ENCODE results near the gene FRMPD3. TPM values are rescaled to one million over a fixed set of nuclear protein-coding genes. Genes with fewer than 3 reads are reported as not detected.
"Not testable (repeated sequence)": the region's sequence is repeated elsewhere in the genome, so short reads cannot be mapped to it uniquely, and the experiment has no call there.

FRMPD3 gene
- 0.17 TPM for polyA plus RNA-seq (2013, experiment 1 of 2; ENCODE audit: insufficient read length)
- polyA plus RNA-seq (2013, experiment 2 of 2; ENCODE audit: insufficient read length), result 0.26 TPM

GRCh38 chrX:107448998-107449835 is at the start of gene FRMPD3:
FRMPD3 (plus strand) TSS chrX:107449652; CDS start chrX:107526589, 76,937 bp downstream.
- DNase-seq, result no peak

- no peak for DNase-seq
These were observed 28.9 kb upstream of the FRMPD3 start for GRCh38 chrX:107420571-107420970.

DNA sequence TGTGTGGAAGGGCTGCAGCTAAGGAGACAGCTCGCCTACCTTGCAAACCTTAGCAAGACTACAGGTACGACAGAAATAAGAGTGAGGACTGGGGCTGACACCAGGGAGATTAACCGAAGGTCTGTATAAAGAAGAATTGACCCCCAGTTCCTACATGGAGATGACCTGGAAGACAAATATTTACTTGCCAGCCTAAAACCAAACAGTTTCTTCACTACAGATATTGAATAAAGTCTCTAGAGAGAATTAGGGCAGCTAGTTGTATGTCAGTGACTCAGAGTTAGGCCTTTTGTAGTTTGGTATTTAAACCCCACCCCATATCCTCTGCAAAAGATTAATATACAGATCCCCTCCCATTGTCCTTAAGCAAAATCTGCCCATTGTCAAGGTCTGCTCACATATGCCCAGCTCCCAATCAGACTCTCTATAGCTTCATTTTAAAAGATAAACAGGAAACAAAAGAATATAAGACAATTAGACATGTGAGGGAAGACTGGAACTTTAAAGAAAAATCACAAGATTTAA is 28.1 kb upstream of the FRMPD3 start:
- DNase-seq, result no peak

DNA sequence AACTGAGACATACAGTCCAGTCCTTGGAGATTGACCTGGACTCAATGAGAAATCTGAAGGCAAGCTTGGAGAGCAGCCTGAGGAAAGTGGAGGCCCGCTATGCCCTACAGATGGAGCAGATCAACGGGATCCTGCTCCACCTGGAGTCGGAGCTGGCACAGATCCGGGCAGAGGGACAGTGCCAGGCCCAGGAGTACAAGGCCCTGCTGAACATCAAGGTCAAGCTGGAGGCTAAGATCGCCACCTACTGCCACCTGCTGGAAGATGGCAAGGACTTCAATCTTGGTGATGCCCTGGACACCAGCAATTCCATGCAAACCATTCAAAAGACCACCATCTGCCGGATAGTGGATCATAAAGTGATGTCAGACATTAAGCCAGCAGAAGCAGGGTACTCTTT is 20.4 kb upstream of the FRMPD3 start:
- DNase-seq, result peak; percentile 23

DNA sequence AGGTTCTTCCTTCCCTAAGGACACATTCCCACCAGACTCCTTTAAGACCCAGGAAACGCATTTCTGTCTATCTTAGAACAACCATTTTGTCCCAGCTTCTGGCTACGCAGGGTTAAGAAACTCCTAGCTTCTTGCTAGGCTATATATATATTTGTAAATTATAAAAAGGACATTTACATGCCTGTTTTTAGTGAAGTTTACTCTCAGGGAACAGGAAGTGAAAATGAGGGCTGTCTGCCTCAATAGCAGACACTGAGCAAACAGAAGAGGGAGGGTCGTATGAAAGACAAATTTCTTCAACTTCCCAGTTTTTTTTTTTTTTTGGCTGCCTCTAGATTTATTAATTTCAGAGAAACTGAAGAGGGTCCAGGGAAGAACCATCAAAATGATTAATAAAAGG is 9.3 kb upstream of the FRMPD3 start:
- no peak for DNase-seq

DNA sequence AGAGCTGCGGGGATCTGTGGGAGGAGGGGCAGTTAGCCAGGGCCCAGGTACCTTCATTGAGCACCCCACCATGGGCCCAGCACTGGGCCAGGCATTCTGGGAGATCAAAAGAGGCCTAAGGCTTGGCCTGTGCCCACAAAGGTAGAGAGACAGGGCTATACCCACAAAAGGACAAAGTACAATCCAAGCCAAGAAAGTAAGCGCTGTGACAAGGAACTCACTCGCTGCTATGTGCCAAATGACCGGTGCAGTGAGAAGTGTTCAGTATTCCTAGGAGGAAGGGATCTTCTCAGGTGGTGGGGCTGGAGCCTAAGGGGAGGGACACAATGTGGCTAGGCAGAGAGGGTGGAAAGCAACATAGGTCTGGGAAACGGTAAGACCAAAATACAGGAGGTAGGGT is 8.8 kb upstream of the FRMPD3 start:
- DNase-seq, result no peak

- no peak for DNase-seq
These were observed 6.4 kb upstream of the FRMPD3 start for GRCh38 chrX:107442914-107443527.

- no peak for DNase-seq
These were observed 4.3 kb upstream of the FRMPD3 start for GRCh38 chrX:107445146-107445545.

DNA sequence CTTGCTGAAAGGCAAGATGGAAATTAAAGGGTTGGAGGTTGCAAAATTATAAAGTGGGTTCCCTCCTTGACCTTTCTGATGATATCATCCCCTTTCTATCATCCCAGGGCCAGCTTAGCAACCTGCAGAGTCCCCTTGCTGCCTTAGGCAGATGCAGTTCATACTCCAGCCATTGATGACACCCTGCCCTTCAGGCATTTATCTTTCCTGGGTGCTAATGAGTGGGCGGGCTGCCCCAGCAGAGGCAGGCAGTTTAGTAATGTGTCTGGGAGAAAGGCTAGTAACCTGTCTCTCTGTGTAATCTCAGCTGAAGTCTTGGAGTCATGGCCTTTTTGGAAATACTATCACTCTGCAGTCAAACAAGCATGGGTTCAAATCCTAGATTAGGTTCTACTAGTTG is 3.8 kb upstream of the FRMPD3 start:
- DNase-seq, result no peak

- DNase-seq, result no peak
These were observed 1.8 kb upstream of the FRMPD3 start for GRCh38 chrX:107447642-107448041.

GRCh38 chrX:107448625-107448997 is 841 bp upstream of the FRMPD3 start:
- no peak for DNase-seq

DNA sequence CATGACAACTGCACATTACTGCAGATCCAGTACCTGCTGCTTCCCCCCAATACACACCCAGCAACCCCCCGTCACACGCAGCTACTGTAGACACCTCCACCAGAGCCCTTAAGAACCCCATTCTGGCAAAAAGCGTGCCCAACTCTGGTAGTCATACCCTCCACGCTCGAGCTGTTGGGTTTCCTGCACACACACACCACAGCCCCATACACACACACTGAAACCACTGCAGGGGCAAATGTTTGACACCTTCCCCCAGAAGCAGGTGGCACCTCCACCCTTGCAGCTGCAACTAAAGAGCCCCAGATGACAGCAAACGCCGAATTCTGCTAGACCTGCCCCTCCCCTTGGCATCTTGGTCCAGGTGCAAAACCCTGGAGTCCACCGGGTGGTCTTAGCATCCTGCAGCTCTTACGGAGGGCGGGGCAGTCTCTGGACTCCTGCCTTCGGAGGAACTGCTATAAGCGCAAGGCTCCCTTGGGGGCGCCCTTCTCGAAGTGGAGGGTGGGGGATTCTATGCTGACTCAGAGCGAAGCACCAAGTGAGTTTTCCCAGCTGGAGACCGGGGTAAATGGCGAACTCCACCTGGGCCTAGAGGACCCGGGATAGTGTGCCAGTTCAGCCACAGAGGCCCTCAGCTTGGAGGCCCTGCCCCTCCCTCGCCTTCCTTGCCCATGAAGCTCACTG is 1.5 kb downstream of the FRMPD3 start:
- DNase-seq, result no peak

DNA sequence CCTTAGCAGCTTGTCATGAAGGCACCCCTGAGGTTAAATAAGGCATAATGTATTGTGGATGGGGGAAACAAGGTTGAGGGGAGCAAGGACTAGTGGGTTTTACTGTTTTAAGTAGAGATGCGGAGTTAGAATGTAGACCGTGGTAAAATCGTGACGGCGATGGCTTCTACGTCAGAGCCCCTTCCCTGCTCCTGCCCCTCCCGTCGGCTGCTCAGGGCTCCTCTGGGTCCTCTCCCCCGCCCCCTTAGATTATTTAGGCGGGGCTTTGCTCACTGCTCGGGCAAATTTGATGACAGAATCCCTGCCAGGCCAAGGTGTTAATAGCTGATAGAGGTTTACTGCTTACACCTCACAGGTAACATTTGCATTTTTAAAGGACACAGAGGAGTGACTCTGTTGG is 2.3 kb downstream of the FRMPD3 start:
- DNase-seq, result no peak

GRCh38 chrX:107452581-107452980 is 3.1 kb downstream of the FRMPD3 start:
- DNase-seq, result no peak

GRCh38 chrX:107454302-107454701 is 4.8 kb downstream of the FRMPD3 start:
- no peak for DNase-seq

DNA sequence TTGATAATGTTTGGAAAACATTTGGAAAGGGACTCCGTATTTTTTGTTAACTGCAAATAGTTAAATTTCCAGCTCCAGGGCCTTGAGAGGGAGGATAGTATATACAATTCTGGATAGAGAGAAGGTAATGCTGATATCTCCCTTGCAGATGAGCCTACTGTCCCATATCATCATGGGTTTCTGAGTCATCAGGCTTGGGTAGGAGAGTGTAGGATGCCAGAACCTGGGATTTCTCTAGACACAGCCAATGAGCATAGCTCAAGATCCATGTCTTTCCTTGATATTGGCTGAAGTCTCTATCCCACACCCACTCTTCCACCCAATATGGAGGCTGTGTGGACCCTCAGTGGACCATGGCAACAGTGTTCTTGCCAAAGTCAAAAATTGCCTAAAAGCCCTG is 7.8 kb downstream of the FRMPD3 start:
- no peak for DNase-seq

GRCh38 chrX:107465932-107466620 is 16.6 kb downstream of the FRMPD3 start:
- no peak for DNase-seq

DNA sequence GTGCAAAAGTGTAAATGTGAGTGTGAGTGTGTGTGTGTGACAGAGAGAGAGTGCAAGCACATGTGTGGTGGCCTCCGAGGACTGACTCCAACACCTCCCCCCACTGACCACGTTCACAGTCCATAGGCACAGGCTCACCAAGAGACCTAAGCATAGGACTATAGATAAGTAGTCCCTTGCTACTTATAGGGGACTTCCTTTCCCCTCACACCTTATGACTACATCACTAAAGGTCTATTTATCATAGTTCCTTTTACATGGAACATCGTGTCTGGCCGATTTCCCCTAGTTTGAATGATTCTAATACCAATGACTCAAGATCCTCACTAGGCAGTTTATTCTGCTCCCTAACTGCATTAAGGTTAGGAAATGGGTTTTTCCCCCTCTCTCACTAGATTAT is 17.8 kb downstream of the FRMPD3 start:
- DNase-seq, result no peak

- DNase-seq, result no peak
These were observed 20.7 kb downstream of the FRMPD3 start for GRCh38 chrX:107470198-107470597.

- no peak for DNase-seq
These were observed 21.5 kb downstream of the FRMPD3 start for GRCh38 chrX:107470971-107471370.

- DNase-seq, result not testable (repeated sequence)
These were observed 22.0 kb downstream of the FRMPD3 start for GRCh38 chrX:107471420-107471819.

DNA sequence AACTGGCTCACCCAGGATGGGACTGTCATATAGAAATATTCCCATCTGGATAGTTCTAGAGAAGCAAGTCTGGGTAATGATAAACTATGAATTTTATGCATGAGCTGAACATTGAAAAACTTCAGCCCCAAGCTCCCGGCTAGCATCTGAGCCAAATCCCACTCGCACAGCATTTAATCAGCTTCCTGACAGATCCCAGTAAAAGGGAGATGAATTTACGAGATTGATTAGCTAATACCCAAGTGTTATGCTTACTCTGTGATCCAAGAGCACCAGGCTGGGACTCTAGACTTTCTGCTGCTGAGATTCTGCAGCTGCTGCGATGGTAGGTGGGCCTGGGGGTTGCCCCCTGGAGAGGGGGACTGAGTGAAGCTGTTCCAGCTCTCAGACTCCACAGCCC is 28.0 kb downstream of the FRMPD3 start:
- DNase-seq, result no peak

GRCh38 chrX:107480272-107480671 is 30.8 kb downstream of the FRMPD3 start:
- DNase-seq, result no peak
